Peyer's patch (tissue), 4 donors: ENCODE results near the gene EHBP1. TPM values are rescaled to one million over a fixed set of nuclear protein-coding genes. Genes with fewer than 3 reads are reported as not detected.

Source experiments
- DNase-seq, 3 donors: peaks; one replicate each; pipeline ENCODE4 v3.0.0-alpha.2; 2017 to 2019
- H3K27ac ChIP-seq, 4 donors: fragments of 200-600 bp; sonication (generic); one replicate each; pipeline ENCODE4 v1.5.1; 2016 to 2019
- H3K27me3 ChIP-seq, 2 donors: fragments of 200-600 bp; sonication (generic); one replicate each; pipeline ENCODE4 v1.5.1; 2019
- H3K36me3 ChIP-seq, 3 donors: fragments of 200-600 bp; sonication (generic); one replicate each; pipeline ENCODE4 v1.5.1; 2016 to 2019
- H3K4me1 ChIP-seq, 4 donors: fragments of 200-600 bp; sonication (generic); one replicate each; pipeline ENCODE4 v1.5.1; 2016 to 2019
- H3K4me3 ChIP-seq, 4 donors: fragments of 200-600 bp; sonication (generic); 1 replicate in 3 of 4; 2 replicates in 1 of 4; pipeline ENCODE4 v1.5.1; 2016 to 2019; ENCODE audit warnings: mild to moderate bottlenecking in 1 of 4
- H3K9me3 ChIP-seq, 4 donors: fragments of 200-600 bp; sonication (generic); one replicate each; pipeline ENCODE4 v1.5.1; 2016 to 2019; ENCODE audit warnings: mild to moderate bottlenecking in 1 of 4
- POLR2A ChIP-seq, 2 donors: fragments of 450-650 bp; IDR thresholded peaks; one replicate each; pipeline ENCODE4 v1.5.1; 2017; ENCODE audit warnings: antibody characterized with exemption in 2 of 2, mild to moderate bottlenecking in 2 of 2, moderate library complexity in 2 of 2
- total RNA-seq, 4 donors: library from RNA; depleted of rRNA; stranded (reverse); fragments of >200 nt; gene quantifications; one replicate each; pipeline ENCODE4 v1.1.0, GENCODE V29; 2016
- TF ChIP-seq, protein P1 (sequence below), 6 experiments: fragments of 450-650 bp in 4 of 6; fragments of 200-600 bp in 2 of 6; sonication (generic) in 1 of 6; IDR thresholded peaks; one replicate each; pipeline ENCODE4 v1.5.1; 2017 to 2019; ENCODE audit warnings: antibody characterized with exemption in 6 of 6, mild to moderate bottlenecking in 3 of 6, moderate library complexity in 1 of 6

Gene EHBP1
- total RNA-seq, 4 donors from 2014 or later, result 27.1 to 190 (median 60.8) TPM

DNA sequence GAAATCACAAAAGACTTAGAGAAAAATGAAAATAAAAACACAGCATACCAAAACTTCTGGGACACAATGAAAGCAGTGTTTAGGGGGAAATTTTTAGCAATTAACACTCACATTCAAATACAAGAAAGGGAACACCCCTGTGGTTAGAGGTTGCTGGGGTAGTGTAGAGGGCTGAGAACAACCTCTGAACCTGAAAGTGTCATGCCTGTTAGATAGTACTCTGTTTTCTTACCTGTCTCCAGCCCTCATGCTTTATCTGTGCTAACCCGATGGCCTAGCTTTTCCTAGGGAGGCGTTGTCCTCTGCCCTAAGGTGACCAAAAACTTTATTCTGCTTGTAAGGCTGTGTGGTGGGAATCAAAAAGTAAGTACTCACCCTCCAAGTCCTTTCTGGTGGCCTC is 222.5 kb downstream of the EHBP1 start:
- H3K4me3 ChIP-seq, result no peak overlapping the region
- TF ChIP-seq, protein P1, sequence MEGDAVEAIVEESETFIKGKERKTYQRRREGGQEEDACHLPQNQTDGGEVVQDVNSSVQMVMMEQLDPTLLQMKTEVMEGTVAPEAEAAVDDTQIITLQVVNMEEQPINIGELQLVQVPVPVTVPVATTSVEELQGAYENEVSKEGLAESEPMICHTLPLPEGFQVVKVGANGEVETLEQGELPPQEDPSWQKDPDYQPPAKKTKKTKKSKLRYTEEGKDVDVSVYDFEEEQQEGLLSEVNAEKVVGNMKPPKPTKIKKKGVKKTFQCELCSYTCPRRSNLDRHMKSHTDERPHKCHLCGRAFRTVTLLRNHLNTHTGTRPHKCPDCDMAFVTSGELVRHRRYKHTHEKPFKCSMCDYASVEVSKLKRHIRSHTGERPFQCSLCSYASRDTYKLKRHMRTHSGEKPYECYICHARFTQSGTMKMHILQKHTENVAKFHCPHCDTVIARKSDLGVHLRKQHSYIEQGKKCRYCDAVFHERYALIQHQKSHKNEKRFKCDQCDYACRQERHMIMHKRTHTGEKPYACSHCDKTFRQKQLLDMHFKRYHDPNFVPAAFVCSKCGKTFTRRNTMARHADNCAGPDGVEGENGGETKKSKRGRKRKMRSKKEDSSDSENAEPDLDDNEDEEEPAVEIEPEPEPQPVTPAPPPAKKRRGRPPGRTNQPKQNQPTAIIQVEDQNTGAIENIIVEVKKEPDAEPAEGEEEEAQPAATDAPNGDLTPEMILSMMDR (IDR thresholded peaks at IDR 0.05), result no peak
- no peak for TF ChIP-seq POLR2A (IDR thresholded peaks at IDR 0.05)
- no peaks in the 10 kb centered on the region for H3K27me3 ChIP-seq
- no peak overlapping the region for H3K27ac ChIP-seq
- H3K4me1 ChIP-seq, result no peaks in the 10 kb centered on the region
- DNase-seq, result no peak
- peaks cover 0 to 7% (median 0%) of the 10 kb centered on the region in 4 donors for H3K9me3 ChIP-seq
- peaks cover 0 to 6% (median 0%) of the 10 kb centered on the region in 3 donors for H3K36me3 ChIP-seq

GRCh38 chr2:62931536-62931935 is 226.0 kb downstream of the EHBP1 start:
- Histone ChIP-seq H3K36me3 (no peaks in the 10 kb centered on the region), H3K4me3 (no peak overlapping the region), H3K9me3 (no peaks in the 10 kb centered on the region), H3K4me1 (no peaks in the 10 kb centered on the region), H3K27ac (no peak overlapping the region), H3K27me3 (no peaks in the 10 kb centered on the region)
- TF ChIP-seq, protein P1 (IDR thresholded peaks at IDR 0.05), result no peak
- no peak for TF ChIP-seq POLR2A (IDR thresholded peaks at IDR 0.05)
- no peak for DNase-seq

- Histone ChIP-seq H3K36me3 (no peaks in the 10 kb centered on the region), H3K27ac (no peak overlapping the region), H3K9me3 (no peaks in the 10 kb centered on the region), H3K4me1 (no peaks in the 10 kb centered on the region), H3K27me3 (no peaks in the 10 kb centered on the region), H3K4me3 (no peak overlapping the region)
- no peak for DNase-seq
- TF ChIP-seq, protein P1 (IDR thresholded peaks at IDR 0.05), result no peak
- TF ChIP-seq POLR2A (IDR thresholded peaks at IDR 0.05), result no peak
Measured at GRCh38 chr2:62933398-62933917, 227.9 kb downstream of the EHBP1 start.

DNA sequence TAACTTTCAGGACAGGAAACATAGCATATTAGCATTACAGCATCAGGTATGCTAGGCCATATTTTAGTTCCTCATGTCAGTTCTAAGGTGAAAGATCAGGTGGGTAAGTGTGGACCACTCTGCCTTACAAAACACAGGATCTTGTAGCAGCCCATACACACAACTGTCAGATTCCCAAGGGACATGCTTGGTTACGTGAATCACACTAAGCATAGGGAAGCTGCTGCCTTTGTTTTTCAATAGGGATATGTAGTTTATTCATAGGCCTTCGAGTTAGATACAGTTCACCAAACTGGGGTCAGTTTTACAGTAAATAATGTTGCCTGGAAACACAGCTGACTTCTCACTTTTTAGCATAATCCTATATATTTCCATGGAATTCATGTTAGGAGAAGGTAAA is 229.0 kb downstream of the EHBP1 start:
- DNase-seq, result no peak
- TF ChIP-seq, protein P1 (IDR thresholded peaks at IDR 0.05), result no peak
- TF ChIP-seq POLR2A (IDR thresholded peaks at IDR 0.05), result no peak
- Histone ChIP-seq H3K27ac (no peak overlapping the region), H3K36me3 (no peaks in the 10 kb centered on the region), H3K9me3 (no peaks in the 10 kb centered on the region), H3K4me1 (no peaks in the 10 kb centered on the region), H3K27me3 (no peaks in the 10 kb centered on the region), H3K4me3 (no peak overlapping the region)

DNA sequence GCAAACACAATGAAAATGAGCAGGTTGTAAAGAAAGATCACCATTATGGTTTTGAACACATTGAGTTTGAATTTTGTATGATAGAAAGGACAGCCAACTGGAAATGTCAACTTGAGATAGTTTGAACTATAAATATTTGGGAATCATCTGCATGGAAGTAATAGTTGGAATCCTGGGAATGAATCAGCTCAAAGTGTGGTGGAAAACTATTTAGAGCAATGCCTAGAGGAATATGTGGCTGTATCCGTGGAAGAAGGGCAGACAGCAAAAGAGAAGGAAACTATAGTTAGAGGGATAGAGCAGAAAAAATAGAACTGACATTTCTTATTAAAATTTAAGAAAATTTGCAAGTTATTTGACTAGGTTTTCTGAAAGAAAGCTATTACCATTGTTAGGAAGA is 232.6 kb downstream of the EHBP1 start:
- no peaks in the 10 kb centered on the region for H3K27me3 ChIP-seq
- H3K36me3 ChIP-seq, result no peaks in the 10 kb centered on the region
- no peak for DNase-seq
- TF ChIP-seq, protein P1 (IDR thresholded peaks at IDR 0.05), result no peak
- no peak for TF ChIP-seq POLR2A (IDR thresholded peaks at IDR 0.05)
- H3K9me3 ChIP-seq, result no peaks in the 10 kb centered on the region
- H3K27ac ChIP-seq, result no peak overlapping the region
- no peak overlapping the region for H3K4me3 ChIP-seq
- H3K4me1 ChIP-seq, result no peaks in the 10 kb centered on the region
